ENCODE measurements around the gene FAM107B. TPM values are rescaled to one million over a fixed set of nuclear protein-coding genes. Genes with fewer than 3 reads are reported as not detected.
"Not testable (repeated sequence)": the region's sequence is repeated elsewhere in the genome, so short reads cannot be mapped to it uniquely, and the experiment has no call there.

Gene FAM107B
- total RNA-seq, 1 experiment from 2014 or later = 41.3 TPM

DNA sequence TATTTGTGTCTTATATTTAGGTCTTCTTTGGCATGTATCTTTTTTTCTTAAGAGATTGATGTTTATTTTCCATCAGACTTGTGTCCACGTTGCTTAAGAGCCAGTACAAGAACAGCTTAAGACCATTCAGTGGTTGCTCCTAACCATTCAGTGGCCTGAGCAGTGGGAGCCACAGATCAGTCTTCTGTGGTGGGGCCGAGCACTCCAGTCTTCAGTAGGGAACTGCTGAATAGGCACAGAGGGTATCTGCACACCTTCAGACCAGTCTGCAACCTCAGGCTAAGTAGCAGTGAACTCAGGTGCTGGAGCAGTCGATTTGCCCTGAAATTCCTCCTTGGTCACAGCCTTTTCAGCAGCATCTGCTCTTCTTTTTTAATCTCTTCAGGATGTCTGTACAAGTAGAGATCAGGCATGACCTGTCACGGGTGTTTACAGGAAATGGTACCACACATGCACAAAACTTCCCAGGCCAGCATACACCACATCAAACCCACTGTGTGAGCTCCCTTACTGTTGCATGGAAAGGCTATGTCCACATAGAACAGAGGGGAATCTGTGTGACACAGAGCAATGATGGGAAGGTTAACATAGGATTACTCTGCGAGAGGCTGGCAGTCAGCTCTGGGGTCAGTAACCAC lies 51.5 kb downstream of the FAM107B start:
- BruUV-seq (replicated peaks) = no TSS peak
- CTCF ChIA-PET = no interaction called here
- TF ChIP-seq, protein P1, sequence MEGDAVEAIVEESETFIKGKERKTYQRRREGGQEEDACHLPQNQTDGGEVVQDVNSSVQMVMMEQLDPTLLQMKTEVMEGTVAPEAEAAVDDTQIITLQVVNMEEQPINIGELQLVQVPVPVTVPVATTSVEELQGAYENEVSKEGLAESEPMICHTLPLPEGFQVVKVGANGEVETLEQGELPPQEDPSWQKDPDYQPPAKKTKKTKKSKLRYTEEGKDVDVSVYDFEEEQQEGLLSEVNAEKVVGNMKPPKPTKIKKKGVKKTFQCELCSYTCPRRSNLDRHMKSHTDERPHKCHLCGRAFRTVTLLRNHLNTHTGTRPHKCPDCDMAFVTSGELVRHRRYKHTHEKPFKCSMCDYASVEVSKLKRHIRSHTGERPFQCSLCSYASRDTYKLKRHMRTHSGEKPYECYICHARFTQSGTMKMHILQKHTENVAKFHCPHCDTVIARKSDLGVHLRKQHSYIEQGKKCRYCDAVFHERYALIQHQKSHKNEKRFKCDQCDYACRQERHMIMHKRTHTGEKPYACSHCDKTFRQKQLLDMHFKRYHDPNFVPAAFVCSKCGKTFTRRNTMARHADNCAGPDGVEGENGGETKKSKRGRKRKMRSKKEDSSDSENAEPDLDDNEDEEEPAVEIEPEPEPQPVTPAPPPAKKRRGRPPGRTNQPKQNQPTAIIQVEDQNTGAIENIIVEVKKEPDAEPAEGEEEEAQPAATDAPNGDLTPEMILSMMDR (IDR thresholded peaks at IDR 0.05; ENCODE audit: unreplicated experiment) = no peak
- no peak for DNase-seq (ENCODE audit: unreplicated experiment)
- intact Hi-C loops (cut with micrococcal nuclease) = no loop called here
- Mint-ChIP-seq H3K4me1 (ENCODE audit: insufficient read depth, unreplicated experiment) (no peaks in the 10 kb centered on the region), H3K4me3 (ENCODE audit: unreplicated experiment) (no peak overlapping the region), H3K36me3 (ENCODE audit: insufficient read depth, unreplicated experiment) (no peaks in the 10 kb centered on the region), H3K9me3 (ENCODE audit: unreplicated experiment) (no peaks in the 10 kb centered on the region), H3K27me3 (ENCODE audit: insufficient read depth, unreplicated experiment) (no peaks in the 10 kb centered on the region), H3K27ac (ENCODE audit: low read depth, unreplicated experiment) (no peak overlapping the region)
- POLR2A ChIA-PET = interaction anchor here (0.7 kb wide), 1 partner anchor 341 kb away, joined by 3 read pairs; no protein-coding TSS in a partner anchor

DNA sequence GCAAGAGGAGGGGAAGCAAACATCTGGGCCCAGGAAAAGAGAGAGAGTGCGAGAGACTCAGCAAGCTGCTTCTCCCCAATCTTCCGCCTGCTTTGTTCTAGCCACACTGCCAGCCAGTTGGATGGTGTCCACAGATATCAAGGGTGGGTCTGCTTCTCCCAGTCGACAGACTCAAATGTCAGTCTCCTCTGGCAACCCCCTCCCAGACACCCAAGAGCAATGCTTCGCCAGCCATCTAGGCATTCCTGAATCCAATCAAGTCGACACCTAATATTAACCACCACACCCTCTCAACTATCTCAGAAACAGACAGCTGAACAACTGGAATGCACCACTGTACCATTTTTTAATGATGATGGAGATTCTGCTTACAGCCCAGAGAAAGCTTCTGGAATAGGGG lies 57.1 kb downstream of the FAM107B start:
- TF ChIP-seq, protein P1 (IDR thresholded peaks at IDR 0.05; ENCODE audit: unreplicated experiment) = no peak
- BruUV-seq (replicated peaks) = no TSS peak
- H3K4me1 Mint-ChIP-seq (ENCODE audit: insufficient read depth, unreplicated experiment) = no peaks in the 10 kb centered on the region
- ChIA-PET POLR2A (no interaction called here), CTCF (no interaction called here)
- no peak for DNase-seq (ENCODE audit: unreplicated experiment)
- H3K27me3 Mint-ChIP-seq (ENCODE audit: insufficient read depth, unreplicated experiment) = no peaks in the 10 kb centered on the region
- no peaks in the 10 kb centered on the region for H3K9me3 Mint-ChIP-seq (ENCODE audit: unreplicated experiment)
- no peaks in the 10 kb centered on the region for H3K36me3 Mint-ChIP-seq (ENCODE audit: insufficient read depth, unreplicated experiment)
- intact Hi-C loops (cut with micrococcal nuclease) = no loop called here
- no peak overlapping the region for H3K4me3 Mint-ChIP-seq (ENCODE audit: unreplicated experiment)
- no peak overlapping the region for H3K27ac Mint-ChIP-seq (ENCODE audit: low read depth, unreplicated experiment)

DNA sequence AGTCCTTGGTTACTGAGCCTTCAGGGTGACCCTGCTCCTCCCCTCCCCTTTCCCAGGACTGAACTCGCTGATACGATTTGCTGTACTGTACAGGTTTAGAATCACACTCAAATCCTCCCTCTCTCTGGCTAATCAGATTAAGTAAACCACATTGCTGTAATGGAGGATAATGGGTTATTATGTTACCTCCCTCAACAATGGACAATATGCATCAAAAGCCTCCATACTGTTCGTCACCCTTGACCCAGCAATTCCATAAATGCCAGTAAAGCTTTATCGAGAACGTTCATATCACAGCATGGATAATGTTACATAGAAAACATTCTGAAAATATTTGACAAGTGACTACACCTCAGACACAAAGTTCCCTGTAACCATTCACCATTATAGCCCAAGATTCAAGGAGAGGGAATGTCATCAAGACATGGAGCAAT lies 61.7 kb downstream of the FAM107B start:
- no peak for DNase-seq (ENCODE audit: unreplicated experiment)
- no peaks in the 10 kb centered on the region for H3K36me3 Mint-ChIP-seq (ENCODE audit: insufficient read depth, unreplicated experiment)
- ChIA-PET CTCF (interaction anchor here (0.6 to 0.7 kb wide), 3 partner anchors 22 to 1340 kb away, joined by 3 read pairs; no protein-coding TSS in a partner anchor), POLR2A (no interaction called here)
- H3K27ac Mint-ChIP-seq (ENCODE audit: low read depth, unreplicated experiment) = no peak overlapping the region
- no peaks in the 10 kb centered on the region for H3K9me3 Mint-ChIP-seq (ENCODE audit: unreplicated experiment)
- no peaks in the 10 kb centered on the region for H3K27me3 Mint-ChIP-seq (ENCODE audit: insufficient read depth, unreplicated experiment)
- TF ChIP-seq, protein P1 (IDR thresholded peaks at IDR 0.05; ENCODE audit: unreplicated experiment) = no peak
- no peak overlapping the region for H3K4me3 Mint-ChIP-seq (ENCODE audit: unreplicated experiment)
- no TSS peak for BruUV-seq (replicated peaks)
- intact Hi-C loops (cut with micrococcal nuclease) = no loop called here
- no peaks in the 10 kb centered on the region for H3K4me1 Mint-ChIP-seq (ENCODE audit: insufficient read depth, unreplicated experiment)

DNA sequence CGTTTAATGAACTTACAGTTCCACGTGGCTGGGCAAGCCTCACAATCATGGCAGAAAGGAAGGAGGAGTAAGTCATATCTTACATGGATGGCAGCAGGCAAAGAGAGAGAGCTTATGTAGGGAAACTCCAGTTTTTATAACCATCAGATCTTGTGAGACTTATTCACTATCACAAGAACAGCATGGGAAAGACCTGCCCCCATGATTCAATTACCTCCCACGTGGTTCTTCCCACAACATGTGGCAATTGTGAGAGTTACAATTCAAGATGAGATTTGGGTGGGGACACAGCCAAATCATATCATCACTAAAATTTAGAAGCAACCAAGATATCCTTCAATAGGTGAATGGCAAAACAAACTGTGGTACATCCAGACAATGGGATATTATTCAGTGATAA lies 65.4 kb downstream of the FAM107B start:
- BruUV-seq (replicated peaks); H3K4me3 Mint-ChIP-seq (ENCODE audit: unreplicated experiment); H3K36me3 Mint-ChIP-seq (ENCODE audit: insufficient read depth, unreplicated experiment); H3K27me3 Mint-ChIP-seq (ENCODE audit: insufficient read depth, unreplicated experiment); H3K9me3 Mint-ChIP-seq (ENCODE audit: unreplicated experiment); DNase-seq (ENCODE audit: unreplicated experiment); H3K4me1 Mint-ChIP-seq (ENCODE audit: insufficient read depth, unreplicated experiment); intact Hi-C loops (cut with micrococcal nuclease); H3K27ac Mint-ChIP-seq (ENCODE audit: low read depth, unreplicated experiment); CTCF ChIA-PET: not testable (repeated sequence)
- POLR2A ChIA-PET = interaction anchor here (0.6 kb wide), 1 partner anchor 8 kb away, joined by 3 read pairs; no protein-coding TSS in a partner anchor
